ENCODE measurements around the gene SHROOM3.

DNA sequence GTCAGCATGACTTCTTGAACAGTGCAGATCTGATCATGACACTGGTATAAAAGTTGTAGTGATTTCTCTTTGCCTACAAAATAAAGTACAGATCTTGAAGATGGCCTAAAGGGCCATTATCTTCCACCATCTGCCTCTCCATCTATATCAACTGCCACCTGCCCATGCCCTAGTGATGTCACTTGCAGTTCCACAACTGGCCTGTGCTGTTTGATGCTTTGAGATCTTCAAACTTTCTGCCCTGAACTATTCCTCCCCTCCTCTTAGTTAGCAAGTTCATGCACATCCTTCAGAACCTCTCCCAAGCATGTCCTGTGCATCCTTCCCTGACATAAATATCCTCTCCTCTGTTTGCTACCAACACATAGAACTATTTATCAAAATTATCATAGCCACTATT, 245.9 kb downstream of the SHROOM3 start:
- no peak for TF ChIP-seq MAZ (IDR thresholded peaks at IDR 0.05; ENCODE audit: borderline replicate concordance, low read depth, low read length)
- TF ChIP-seq, protein P1, sequence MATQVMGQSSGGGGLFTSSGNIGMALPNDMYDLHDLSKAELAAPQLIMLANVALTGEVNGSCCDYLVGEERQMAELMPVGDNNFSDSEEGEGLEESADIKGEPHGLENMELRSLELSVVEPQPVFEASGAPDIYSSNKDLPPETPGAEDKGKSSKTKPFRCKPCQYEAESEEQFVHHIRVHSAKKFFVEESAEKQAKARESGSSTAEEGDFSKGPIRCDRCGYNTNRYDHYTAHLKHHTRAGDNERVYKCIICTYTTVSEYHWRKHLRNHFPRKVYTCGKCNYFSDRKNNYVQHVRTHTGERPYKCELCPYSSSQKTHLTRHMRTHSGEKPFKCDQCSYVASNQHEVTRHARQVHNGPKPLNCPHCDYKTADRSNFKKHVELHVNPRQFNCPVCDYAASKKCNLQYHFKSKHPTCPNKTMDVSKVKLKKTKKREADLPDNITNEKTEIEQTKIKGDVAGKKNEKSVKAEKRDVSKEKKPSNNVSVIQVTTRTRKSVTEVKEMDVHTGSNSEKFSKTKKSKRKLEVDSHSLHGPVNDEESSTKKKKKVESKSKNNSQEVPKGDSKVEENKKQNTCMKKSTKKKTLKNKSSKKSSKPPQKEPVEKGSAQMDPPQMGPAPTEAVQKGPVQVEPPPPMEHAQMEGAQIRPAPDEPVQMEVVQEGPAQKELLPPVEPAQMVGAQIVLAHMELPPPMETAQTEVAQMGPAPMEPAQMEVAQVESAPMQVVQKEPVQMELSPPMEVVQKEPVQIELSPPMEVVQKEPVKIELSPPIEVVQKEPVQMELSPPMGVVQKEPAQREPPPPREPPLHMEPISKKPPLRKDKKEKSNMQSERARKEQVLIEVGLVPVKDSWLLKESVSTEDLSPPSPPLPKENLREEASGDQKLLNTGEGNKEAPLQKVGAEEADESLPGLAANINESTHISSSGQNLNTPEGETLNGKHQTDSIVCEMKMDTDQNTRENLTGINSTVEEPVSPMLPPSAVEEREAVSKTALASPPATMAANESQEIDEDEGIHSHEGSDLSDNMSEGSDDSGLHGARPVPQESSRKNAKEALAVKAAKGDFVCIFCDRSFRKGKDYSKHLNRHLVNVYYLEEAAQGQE (IDR thresholded peaks at IDR 0.05), result no peak
- TF ChIP-seq, protein P2, sequence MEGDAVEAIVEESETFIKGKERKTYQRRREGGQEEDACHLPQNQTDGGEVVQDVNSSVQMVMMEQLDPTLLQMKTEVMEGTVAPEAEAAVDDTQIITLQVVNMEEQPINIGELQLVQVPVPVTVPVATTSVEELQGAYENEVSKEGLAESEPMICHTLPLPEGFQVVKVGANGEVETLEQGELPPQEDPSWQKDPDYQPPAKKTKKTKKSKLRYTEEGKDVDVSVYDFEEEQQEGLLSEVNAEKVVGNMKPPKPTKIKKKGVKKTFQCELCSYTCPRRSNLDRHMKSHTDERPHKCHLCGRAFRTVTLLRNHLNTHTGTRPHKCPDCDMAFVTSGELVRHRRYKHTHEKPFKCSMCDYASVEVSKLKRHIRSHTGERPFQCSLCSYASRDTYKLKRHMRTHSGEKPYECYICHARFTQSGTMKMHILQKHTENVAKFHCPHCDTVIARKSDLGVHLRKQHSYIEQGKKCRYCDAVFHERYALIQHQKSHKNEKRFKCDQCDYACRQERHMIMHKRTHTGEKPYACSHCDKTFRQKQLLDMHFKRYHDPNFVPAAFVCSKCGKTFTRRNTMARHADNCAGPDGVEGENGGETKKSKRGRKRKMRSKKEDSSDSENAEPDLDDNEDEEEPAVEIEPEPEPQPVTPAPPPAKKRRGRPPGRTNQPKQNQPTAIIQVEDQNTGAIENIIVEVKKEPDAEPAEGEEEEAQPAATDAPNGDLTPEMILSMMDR (IDR thresholded peaks at IDR 0.05), result no peak
- TF ChIP-seq, protein P3, sequence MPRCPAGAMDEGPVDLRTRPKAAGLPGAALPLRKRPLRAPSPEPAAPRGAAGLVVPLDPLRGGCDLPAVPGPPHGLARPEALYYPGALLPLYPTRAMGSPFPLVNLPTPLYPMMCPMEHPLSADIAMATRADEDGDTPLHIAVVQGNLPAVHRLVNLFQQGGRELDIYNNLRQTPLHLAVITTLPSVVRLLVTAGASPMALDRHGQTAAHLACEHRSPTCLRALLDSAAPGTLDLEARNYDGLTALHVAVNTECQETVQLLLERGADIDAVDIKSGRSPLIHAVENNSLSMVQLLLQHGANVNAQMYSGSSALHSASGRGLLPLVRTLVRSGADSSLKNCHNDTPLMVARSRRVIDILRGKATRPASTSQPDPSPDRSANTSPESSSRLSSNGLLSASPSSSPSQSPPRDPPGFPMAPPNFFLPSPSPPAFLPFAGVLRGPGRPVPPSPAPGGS (IDR thresholded peaks at IDR 0.05), result no peak
- no peak for TF ChIP-seq CHD4 (IDR thresholded peaks at IDR 0.05; ENCODE audit: borderline replicate concordance)
- TF ChIP-seq ESRRA (IDR thresholded peaks at IDR 0.05; ENCODE audit: borderline replicate concordance, low read length), result no peak
- TF ChIP-seq, protein P4, sequence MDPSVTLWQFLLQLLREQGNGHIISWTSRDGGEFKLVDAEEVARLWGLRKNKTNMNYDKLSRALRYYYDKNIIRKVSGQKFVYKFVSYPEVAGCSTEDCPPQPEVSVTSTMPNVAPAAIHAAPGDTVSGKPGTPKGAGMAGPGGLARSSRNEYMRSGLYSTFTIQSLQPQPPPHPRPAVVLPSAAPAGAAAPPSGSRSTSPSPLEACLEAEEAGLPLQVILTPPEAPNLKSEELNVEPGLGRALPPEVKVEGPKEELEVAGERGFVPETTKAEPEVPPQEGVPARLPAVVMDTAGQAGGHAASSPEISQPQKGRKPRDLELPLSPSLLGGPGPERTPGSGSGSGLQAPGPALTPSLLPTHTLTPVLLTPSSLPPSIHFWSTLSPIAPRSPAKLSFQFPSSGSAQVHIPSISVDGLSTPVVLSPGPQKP (IDR thresholded peaks at IDR 0.05; ENCODE audit: low read depth, low read length), result no peak
- TF ChIP-seq TP53 (CRISPR knock-in tag; IDR thresholded peaks at IDR 0.05), result no peak
- TF ChIP-seq, protein P5, sequence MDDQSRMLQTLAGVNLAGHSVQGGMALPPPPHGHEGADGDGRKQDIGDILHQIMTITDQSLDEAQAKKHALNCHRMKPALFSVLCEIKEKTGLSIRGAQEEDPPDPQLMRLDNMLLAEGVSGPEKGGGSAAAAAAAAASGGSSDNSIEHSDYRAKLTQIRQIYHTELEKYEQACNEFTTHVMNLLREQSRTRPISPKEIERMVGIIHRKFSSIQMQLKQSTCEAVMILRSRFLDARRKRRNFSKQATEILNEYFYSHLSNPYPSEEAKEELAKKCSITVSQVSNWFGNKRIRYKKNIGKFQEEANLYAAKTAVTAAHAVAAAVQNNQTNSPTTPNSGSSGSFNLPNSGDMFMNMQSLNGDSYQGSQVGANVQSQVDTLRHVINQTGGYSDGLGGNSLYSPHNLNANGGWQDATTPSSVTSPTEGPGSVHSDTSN (IDR thresholded peaks at IDR 0.05), result no peak
- no peak for TF ChIP-seq SMC3 (IDR thresholded peaks at IDR 0.05)
- TF ChIP-seq, protein P6, sequence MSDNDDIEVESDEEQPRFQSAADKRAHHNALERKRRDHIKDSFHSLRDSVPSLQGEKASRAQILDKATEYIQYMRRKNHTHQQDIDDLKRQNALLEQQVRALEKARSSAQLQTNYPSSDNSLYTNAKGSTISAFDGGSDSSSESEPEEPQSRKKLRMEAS (IDR thresholded peaks at IDR 0.05), result no peak
- no peak for TF ChIP-seq JUN (IDR thresholded peaks at IDR 0.05)
- TF ChIP-seq RAD21 (conservative IDR thresholded peaks at IDR 0.05 in 1 of 2, IDR thresholded peaks at IDR 0.05 in 1 of 2), result no peak
- TF ChIP-seq, protein P7, sequence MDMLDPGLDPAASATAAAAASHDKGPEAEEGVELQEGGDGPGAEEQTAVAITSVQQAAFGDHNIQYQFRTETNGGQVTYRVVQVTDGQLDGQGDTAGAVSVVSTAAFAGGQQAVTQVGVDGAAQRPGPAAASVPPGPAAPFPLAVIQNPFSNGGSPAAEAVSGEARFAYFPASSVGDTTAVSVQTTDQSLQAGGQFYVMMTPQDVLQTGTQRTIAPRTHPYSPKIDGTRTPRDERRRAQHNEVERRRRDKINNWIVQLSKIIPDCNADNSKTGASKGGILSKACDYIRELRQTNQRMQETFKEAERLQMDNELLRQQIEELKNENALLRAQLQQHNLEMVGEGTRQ (IDR thresholded peaks at IDR 0.05), result no peak
